Mucosa of descending colon (tissue), 3 donors: ENCODE data around the gene CCNE1. TPM values are rescaled to one million over a fixed set of nuclear protein-coding genes. Genes with fewer than 3 reads are reported as not detected.

ENCODE experiments used
- ATAC-seq: fragments of 200-7000 bp; cut with Tn5 transposase; one replicate; pipeline ENCODE4 v1.9.1; 2020; ENCODE audit warnings: mild to moderate bottlenecking, moderate library complexity
- DNase-seq, 3 donors: peaks; one replicate each; pipeline ENCODE4 v3.0.0-alpha.2; 2020
- H3K36me3 ChIP-seq: fragments of 200-600 bp; one replicate; pipeline ENCODE4 v1.8.0; 2021; ENCODE audit warnings: low read depth, mild to moderate bottlenecking
- H3K4me1 ChIP-seq: fragments of 200-600 bp; one replicate; pipeline ENCODE4 v1.8.0; 2021; ENCODE audit warnings: low read depth, mild to moderate bottlenecking
- H3K4me3 ChIP-seq: fragments of 200-600 bp; one replicate; pipeline ENCODE4 v1.8.0; 2021; ENCODE audit warnings: mild to moderate bottlenecking
- H3K9me3 ChIP-seq: fragments of 200-600 bp; one replicate; pipeline ENCODE4 v1.8.0; 2021; ENCODE audit warnings: mild to moderate bottlenecking
- CTCF ChIP-seq: fragments of 200-600 bp; IDR thresholded peaks from one replicate; pipeline ENCODE4 v1.8.0; 2022; ENCODE audit warnings: antibody characterized with exemption, mild to moderate bottlenecking
- intact Hi-C, 2 donors: fragments of 100-400 bp; cut with DNase I in 1 of 2; cut with micrococcal nuclease in 1 of 2; formaldehyde crosslinking; loops; one replicate each; pipeline versions ENCODE4 v1.11.0 to v1.11.1; 2022; cut with DNase I, micrococcal nuclease
- total RNA-seq, 3 donors: library from RNA; stranded (reverse); fragmentation: NEBNext Ultra II Directional in 2 of 3; extraction: Animal tissue kit (Norgen Biotek cat#: 25700) in 2 of 3; gene quantifications; one replicate each; pipeline versions ENCODE4 v1.2.1 to v1.2.4, GENCODE V29; 2021 to 2023
- donor health status: DM: no; HTN: no; CAD: no; lungs with moderate emphysema.
- donor health status: DM: no; HTN: no; CAD: no.
- donor health status: DM: no; HTN: yes; CAD: no.

The CCNE1 gene
- total RNA-seq, 3 donors from 2014 or later, result 4.0 to 7.1 (median 4.4) TPM

- no peak for ATAC-seq
- Histone ChIP-seq H3K9me3 (no peaks in the 10 kb centered on the region), H3K4me3 (no peak overlapping the region), H3K36me3 (no peaks in the 10 kb centered on the region), H3K4me1 (peaks cover 2% of the 10 kb centered on the region)
- no peak for DNase-seq
- intact Hi-C loops, result loop anchor here in 1 of 2 donors (10.0 kb wide), 1 partner anchor 777 kb away; no protein-coding TSS in a partner anchor
- no peak for TF ChIP-seq CTCF
Observed at GRCh38 chr19:29867984-29868383, 56.2 kb downstream of the CCNE1 start.

GRCh38 chr19:29871143-29871542, 59.4 kb downstream of the CCNE1 start:
- intact Hi-C loops, result loop anchor here (10.0 kb wide), 2 partner anchors 106 to 136 kb away; no protein-coding TSS in a partner anchor
- ATAC-seq (no peak), DNase-seq (no peak)
- Histone ChIP-seq H3K4me3 (no peak overlapping the region), H3K4me1 (peaks cover 5% of the 10 kb centered on the region), H3K36me3 (no peaks in the 10 kb centered on the region), H3K9me3 (no peaks in the 10 kb centered on the region)
- no peak for TF ChIP-seq CTCF

GRCh38 chr19:29872224-29872731, 60.5 kb downstream of the CCNE1 start:
- no peaks in the 10 kb centered on the region for H3K9me3 ChIP-seq
- ATAC-seq (peak; percentile 69), DNase-seq (no peak)
- H3K4me3 ChIP-seq, result no peak overlapping the region
- no peaks in the 10 kb centered on the region for H3K36me3 ChIP-seq
- peaks cover 5% of the 10 kb centered on the region for H3K4me1 ChIP-seq
- TF ChIP-seq CTCF, result no peak
- intact Hi-C loops, result loop anchor here (10.0 kb wide), 2 partner anchors 107 to 137 kb away; no protein-coding TSS in a partner anchor

- no peaks in the 10 kb centered on the region for H3K36me3 ChIP-seq
- peak; percentile 76 for ATAC-seq
- peak; percentile 82 for TF ChIP-seq CTCF
- no peak overlapping the region for H3K4me3 ChIP-seq
- no peaks in the 10 kb centered on the region for H3K9me3 ChIP-seq
- peak in 2 of 3 donors; percentile 68 to 69 for DNase-seq
- intact Hi-C loops, result loop anchor here (10.0 kb wide), 2 partner anchors 108 to 138 kb away; no protein-coding TSS in a partner anchor
- H3K4me1 ChIP-seq, result peaks cover 5% of the 10 kb centered on the region
Observed at GRCh38 chr19:29873024-29873800, 61.4 kb downstream of the CCNE1 start.

Other genes starting within 250 kb of the CCNE1 start
- gene POP4, start 205.7 kb upstream of the CCNE1 start, total RNA-seq, result 10 to 100 TPM; 53.1 to 67.1 (median 65.6) TPM
- 1 to 10 TPM; 4.0 to 6.9 (median 6.7) TPM for gene PLEKHF1, start 146.5 kb upstream of the CCNE1 start, total RNA-seq
- gene C19orf12, start 96.7 kb upstream of the CCNE1 start, total RNA-seq, result 10 to 100 TPM; 17.0 to 26.6 (median 18.4) TPM
- gene URI1, start 130.2 kb downstream of the CCNE1 start, total RNA-seq, result 10 to 100 TPM; 40.0 to 65.5 (median 43.4) TPM